ENCODE results near the gene PPP1R1C.
"Not testable (repeated sequence)": the region's sequence is repeated elsewhere in the genome, so short reads cannot be mapped to it uniquely, and the experiment has no call there.

Gene PPP1R1C, protein sequence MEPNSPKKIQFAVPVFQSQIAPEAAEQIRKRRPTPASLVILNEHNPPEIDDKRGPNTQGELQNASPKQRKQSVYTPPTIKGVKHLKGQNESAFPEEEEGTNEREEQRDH

GRCh38 chr2:181985632-181986205, at the start of gene PPP1R1C:
Gene PPP1R1C (plus strand): TSS chr2:181985853. CDS start chr2:181986111, 258 bp downstream.
- no peak for DNase-seq

GRCh38 chr2:181937473-181937872, 48.2 kb upstream of the PPP1R1C start:
- no peak for DNase-seq

DNA sequence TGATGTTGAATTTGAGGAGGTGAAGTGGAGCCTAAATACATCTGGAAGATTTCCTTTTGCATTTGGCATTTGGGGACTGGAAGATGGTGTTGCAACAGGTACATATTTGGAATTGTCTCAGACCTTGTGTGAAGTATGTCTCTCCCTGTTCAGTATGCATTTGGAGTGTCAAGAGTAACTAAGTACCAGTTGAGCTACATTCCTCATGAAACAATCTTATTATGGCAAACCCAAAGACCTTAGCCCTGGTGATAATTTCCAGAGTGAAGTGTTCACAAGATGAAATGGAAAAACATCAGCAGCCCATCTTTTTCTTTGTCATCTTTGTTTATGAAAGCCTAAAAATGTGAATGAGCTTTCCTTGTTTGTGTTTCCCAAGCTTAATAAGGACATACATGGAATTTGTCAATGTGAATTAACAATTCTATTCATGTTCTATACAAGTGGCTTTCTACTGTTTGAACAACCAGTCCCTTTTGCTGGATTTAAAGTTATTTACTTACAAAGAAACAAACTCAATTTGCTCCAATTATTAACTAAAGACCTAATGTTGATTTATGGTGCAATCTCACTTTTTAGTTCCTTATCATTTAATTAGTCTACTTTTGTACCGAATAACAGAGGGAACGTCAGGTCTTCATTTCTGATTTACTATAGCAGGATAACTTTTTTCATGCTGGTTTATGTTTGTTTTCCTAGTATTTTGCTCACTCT, 42.1 kb upstream of the PPP1R1C start:
- DNase-seq: no peak

DNA sequence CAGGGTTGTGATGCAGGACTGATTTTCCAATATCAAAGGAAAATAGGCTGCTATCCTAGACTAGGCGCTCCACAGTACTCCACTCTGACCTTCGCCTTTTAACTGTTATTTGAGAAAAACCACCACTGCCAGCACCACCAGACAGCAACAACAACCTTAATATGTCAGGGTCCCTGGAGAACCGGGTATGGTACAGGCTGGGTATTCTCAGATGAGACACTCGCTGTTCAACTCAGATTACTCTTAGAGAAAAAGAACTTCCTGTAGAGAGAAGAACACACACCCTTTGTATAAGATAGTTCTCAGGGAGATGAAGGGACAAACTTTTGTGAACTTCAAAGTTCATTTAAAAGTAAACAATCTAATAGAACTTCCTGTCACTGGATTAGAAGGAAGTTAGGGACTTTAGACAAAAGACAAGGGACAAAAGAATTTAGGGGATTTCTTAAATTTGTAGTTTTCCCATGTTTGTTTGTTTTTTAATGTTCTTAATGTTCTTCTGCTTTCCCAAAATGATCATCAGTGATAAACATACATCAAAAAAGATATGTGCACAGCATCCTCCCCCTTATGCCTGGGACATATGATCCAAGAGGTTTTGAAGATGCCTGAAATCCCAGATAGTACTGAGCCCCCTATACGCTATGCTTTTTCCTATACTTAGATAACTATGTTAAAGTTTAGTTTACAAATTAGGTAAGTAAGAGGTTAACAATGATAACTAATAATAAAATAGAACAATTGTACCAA, 41.3 kb upstream of the PPP1R1C start:
- no peak for DNase-seq

- no peak for DNase-seq
Observed at GRCh38 chr2:181944914-181945291, 40.8 kb upstream of the PPP1R1C start.

DNA sequence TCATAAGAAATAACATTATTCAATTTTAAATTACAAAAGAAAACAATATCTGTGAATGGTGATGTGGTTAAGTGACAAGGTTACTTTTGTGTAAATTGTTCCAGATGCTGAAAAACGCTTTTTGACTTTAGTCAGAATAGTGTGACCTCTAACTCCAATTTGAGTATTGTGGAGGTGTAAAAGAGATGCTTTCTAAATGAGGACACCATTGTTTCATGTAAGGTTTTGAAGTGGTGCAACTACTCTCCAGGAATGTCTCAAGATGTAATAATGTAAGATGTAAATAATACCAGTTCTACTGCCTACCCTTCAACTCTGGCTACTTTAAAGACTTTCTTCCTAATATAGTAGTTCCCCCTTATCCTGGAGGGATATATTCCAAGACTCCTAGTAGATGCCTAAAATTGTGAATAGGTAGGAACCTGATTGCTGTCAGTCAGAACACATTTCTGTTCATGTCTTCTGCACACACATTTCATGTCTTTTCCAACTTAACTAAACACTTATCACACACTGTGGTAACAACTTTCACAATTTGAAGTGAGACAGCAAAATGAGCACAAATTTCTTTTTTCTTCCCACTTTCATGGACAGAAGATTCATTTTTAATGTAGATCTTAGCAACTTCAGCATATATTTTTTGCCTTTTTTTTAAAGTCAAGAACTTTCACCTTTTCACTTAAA, 39.1 kb upstream of the PPP1R1C start:
- no peak for DNase-seq

GRCh38 chr2:181947273-181947672, 38.4 kb upstream of the PPP1R1C start:
- DNase-seq: no peak

DNA sequence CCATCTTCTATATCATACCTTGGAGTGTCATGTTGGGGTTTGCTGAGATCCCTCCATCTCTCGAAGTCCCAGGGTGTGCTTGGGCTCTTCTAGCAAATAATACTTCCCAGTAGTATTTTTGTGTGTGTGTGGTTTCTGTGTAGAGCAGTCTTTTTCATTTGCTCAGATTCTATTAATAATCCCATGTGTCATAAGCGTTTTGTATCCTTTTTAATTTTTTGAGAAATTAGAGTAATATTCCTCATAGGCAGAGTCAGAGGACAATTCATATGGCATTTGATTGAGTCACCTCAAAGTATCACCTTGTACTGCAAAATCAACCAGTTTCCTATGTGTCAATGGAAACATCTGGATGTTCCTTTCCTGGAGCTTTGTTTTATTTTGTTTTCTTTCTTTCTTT, 37.4 kb upstream of the PPP1R1C start:
- DNase-seq: no peak

DNA sequence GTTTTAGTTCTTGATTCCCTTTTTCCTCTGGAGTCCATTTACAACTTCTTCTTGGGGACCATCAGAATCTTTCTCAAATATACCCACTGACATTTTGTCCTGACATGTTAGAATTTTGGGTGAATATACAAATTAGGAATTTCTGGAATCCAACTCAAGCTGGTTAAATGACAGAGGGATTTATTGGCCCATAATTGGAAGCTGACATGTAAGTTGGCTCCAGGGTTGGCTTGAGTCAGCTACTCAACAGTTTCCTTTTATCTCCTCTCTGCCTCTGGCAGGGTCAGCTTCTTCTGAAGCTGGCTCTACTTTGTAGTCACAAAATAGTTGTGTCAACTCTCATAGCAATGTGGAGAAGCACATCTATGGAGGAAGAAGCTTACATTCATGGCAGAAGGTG, 36.6 kb upstream of the PPP1R1C start:
- DNase-seq: no peak

DNA sequence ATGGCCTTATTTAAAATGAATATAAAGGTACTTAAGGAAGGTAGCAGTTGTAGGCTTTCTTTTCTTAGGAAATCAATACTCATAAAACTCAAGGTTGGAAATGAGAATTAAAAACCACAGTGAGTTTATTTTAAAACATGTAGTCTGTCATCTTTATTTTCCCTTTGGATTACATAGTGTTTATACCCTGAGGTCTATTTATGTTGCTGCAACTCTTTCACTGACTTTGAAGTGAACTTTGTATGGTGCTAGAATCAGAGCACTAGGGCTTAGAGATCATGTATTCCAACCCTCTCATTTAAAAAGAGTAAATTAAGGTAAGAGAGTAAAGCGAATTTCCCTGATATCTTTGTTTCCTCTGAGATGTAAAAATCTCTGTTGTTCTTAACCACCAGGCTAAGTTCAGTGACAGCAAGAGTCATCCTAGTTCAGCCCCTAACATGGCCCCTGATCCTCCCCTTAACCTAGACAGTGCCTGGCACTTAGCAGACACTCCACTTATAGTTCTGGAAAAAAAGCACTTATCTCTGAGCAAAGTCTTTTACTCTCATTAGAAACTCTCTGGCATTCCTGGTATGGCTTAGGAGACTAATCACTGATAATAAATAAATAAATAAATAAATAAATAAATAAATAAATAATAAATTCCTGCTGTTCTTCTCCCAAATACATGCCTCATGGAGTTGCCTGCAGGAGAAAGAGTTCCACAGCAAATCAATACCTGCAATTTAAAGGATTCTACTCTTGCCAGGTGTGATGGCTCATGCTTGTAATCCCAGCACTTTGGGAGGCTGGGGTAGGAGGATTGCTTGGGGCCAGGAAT, 33.0 kb upstream of the PPP1R1C start:
- no peak for DNase-seq

DNA sequence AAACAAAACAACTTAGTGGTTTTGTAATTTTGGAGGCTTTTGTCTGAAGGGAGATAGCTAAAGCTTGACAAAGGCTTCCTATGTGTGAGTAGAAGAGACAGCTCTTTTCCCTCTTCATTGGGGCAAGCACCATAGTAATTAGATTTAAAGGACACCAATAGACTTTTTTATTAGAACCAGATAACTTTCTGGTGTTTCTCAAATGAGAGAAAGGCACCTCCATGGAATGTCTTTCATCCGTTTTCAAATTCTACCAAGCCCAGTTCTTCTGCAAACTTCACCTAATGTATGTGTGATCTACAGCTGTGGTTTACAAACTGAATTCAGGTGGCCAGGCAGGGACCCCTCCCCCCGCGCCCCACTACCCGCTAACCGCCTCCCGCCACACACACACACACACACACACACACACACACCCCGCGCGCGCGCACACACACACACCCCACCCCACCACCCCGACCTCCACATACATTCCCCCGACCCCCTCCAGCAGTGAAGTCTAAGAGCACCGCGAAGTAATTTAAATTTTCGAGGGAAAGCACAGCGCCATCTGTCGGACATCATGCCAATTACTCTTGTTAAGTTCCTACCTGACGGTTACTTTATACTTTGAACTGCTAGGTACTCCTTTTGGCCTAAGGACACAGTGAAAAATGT, 31.6 kb upstream of the PPP1R1C start:
- peak; percentile 64 for DNase-seq

- DNase-seq: no peak
Observed at GRCh38 chr2:181954538-181954883, 31.1 kb upstream of the PPP1R1C start.

- no peak for DNase-seq
Observed at GRCh38 chr2:181955010-181955409, 30.6 kb upstream of the PPP1R1C start.

DNA sequence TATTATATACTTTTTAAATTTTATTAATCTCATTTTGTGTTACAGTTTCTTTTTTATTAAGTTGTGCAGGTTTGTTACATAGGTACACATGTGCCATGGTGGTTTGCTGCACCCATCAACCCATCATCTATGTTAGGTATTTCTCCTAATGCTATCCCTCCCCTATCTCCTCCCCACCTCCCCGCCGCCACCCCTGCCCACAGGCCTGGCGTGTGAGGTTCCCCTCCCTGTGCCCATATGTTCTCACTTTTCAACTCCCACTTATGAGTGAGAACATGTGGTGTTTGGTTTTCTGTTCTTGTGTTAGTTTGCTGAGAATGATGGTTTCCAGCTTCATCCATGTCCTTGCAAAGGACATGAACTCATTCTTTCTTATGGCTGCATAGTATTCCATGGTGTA, 29.8 kb upstream of the PPP1R1C start:
- DNase-seq: not testable (repeated sequence)

DNA sequence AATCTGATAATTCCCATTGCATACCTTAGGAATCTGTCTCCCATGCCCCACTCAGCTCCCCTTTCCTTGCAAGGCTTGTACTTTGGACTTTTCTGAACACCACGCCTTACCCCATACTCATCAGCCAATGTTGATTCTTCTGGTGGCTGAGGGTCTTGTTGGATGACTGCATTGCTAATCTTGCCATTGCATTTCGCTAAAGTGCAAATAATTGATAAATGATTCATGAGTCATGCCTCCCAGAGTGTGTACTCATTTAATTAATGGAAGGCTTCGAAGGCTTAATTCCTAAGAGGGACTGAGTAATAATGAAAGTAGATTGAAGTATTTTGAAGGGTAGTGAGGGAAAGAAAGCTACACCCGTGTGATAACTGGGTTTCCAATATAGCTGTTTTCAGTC, 28.0 kb upstream of the PPP1R1C start:
- no peak for DNase-seq

DNA sequence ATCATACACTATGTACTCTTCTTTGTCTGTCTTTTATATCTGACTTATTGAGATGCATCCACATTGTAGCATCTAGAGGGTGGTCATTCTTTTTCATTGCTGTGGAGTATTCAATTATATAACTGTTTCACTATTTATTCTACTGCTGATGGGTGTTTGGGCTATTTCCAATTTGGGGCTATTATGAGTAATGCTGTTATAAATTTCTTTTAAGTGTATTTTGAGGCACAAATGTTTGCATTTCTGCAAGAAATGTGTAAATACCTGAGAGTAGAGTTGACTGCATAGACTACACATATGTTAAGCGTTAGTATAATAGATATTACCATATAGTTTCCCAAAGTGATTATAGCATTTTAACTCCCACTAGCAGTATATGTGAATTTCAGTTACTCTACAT, 26.9 kb upstream of the PPP1R1C start:
- no peak for DNase-seq

- no peak for DNase-seq
Observed at GRCh38 chr2:181959508-181959907, 26.1 kb upstream of the PPP1R1C start.

- not testable (repeated sequence) for DNase-seq
Observed at GRCh38 chr2:181961167-181961566, 24.5 kb upstream of the PPP1R1C start.

GRCh38 chr2:181962142-181962541, 23.5 kb upstream of the PPP1R1C start:
- DNase-seq: no peak

DNA sequence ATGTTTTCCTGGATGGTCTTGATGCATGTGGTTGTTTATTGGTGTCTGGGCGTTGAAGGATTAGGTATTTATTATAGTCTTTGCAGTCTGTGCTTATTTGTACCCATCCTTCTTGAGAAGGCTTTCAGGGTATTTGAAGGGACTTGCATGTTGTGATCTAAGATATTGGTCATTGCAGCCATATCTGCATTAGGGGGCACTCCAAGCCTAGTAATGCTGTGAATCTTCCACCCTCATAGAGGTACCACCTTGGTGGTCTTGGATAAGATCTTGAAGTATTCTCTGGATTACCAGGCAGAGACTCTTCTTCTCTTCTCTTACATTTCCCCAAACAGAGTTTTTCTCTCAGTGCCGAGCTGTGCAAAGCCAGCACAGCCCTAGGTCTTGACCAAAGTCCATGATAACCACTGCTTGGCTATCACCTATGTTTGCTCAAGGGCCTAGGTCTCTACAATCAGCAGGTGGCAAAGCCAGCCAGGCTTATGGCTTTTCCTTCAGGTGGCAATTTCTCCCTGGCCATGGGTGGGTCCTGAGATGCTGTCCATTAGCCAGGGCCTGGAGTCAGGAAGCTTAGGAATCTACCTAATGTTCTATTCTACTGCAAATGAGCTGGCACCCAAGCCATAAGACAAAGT, 15.4 kb upstream of the PPP1R1C start:
- no peak for DNase-seq

- DNase-seq: no peak
Observed at GRCh38 chr2:181971032-181971431, 14.6 kb upstream of the PPP1R1C start.

Data from right forelimb (tissue), 1 donor.